Measurements from ENCODE around the gene BCS1L. TPM values are rescaled to one million over a fixed set of nuclear protein-coding genes. Genes with fewer than 3 reads are reported as not detected.
A peak's percentile ranks its signal among the peaks of the same experiment; 100 is the strongest.

The BCS1L gene, protein sequence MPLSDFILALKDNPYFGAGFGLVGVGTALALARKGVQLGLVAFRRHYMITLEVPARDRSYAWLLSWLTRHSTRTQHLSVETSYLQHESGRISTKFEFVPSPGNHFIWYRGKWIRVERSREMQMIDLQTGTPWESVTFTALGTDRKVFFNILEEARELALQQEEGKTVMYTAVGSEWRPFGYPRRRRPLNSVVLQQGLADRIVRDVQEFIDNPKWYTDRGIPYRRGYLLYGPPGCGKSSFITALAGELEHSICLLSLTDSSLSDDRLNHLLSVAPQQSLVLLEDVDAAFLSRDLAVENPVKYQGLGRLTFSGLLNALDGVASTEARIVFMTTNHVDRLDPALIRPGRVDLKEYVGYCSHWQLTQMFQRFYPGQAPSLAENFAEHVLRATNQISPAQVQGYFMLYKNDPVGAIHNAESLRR
- 10 to 100 TPM; 53.9 to 61.2 (median 56.5) TPM for polyA plus RNA-seq (ENCODE audit: insufficient read length in 3 of 3)
- long read RNA-seq, donor 1, partial matches to known transcripts = 26 of 49 reads
- long read RNA-seq, donor 1, other reads (novel, unspliced or antisense) = 14 of 49 reads
- long read RNA-seq, donor 2, transcript BCS1L-201 (8 exons, 1,454 nt) = major isoform, 5 of 60 reads
- long read RNA-seq, donor 2, partial matches to known transcripts = 37 of 60 reads
- long read RNA-seq, donor 2, other reads (novel, unspliced or antisense) = 16 of 60 reads
- long read RNA-seq, donor 3, partial matches to known transcripts = 0 of 1 reads
- long read RNA-seq, donor 3, other reads (novel, unspliced or antisense) = 0 of 1 reads
- long read RNA-seq, donor 4, transcript BCS1L-201 (8 exons, 1,454 nt) = major isoform, 7 of 46 reads
- long read RNA-seq, donor 4, partial matches to known transcripts = 27 of 46 reads
- long read RNA-seq, donor 4, other reads (novel, unspliced or antisense) = 9 of 46 reads
- long read RNA-seq, donor 5, partial matches to known transcripts = 0 of 4 reads
- long read RNA-seq, donor 5, other reads (novel, unspliced or antisense) = 0 of 4 reads
- long read RNA-seq, donor 6, transcript BCS1L-201 (8 exons, 1,454 nt) = major isoform, 7 of 37 reads
- long read RNA-seq, donor 6, partial matches to known transcripts = 19 of 37 reads
- long read RNA-seq, donor 6, other reads (novel, unspliced or antisense) = 10 of 37 reads
- long read RNA-seq, donor 7, transcript BCS1L-201 (8 exons, 1,454 nt) = major isoform, 7 of 8 reads
- long read RNA-seq, donor 7, partial matches to known transcripts = 0 of 8 reads
- long read RNA-seq, donor 7, other reads (novel, unspliced or antisense) = 0 of 8 reads
- long read RNA-seq, donor 8, partial matches to known transcripts = 0 of 3 reads
- long read RNA-seq, donor 8, other reads (novel, unspliced or antisense) = 0 of 3 reads
- long read RNA-seq, donor 9, transcript BCS1L-201 (8 exons, 1,454 nt) = major isoform, 5 of 7 reads
- long read RNA-seq, donor 9, partial matches to known transcripts = 0 of 7 reads
- long read RNA-seq, donor 9, other reads (novel, unspliced or antisense) = 0 of 7 reads
- long read RNA-seq, donor 10, partial matches to known transcripts = 6 of 38 reads
- long read RNA-seq, donor 10, other reads (novel, unspliced or antisense) = 30 of 38 reads
- long read RNA-seq, donor 11, partial matches to known transcripts = 0 of 2 reads
- long read RNA-seq, donor 11, other reads (novel, unspliced or antisense) = 0 of 2 reads
- long read RNA-seq, donor 12, transcript BCS1L-201 (8 exons, 1,454 nt) = major isoform, 6 of 14 reads
- long read RNA-seq, donor 12, partial matches to known transcripts = 7 of 14 reads
- long read RNA-seq, donor 12, other reads (novel, unspliced or antisense) = 0 of 14 reads
- long read RNA-seq, donor 13, partial matches to known transcripts = 0 of 4 reads
- long read RNA-seq, donor 13, other reads (novel, unspliced or antisense) = 0 of 4 reads
- long read RNA-seq, donor 14 = 0 reads
- long read RNA-seq, donor 15, partial matches to known transcripts = 47 of 71 reads
- long read RNA-seq, donor 15, other reads (novel, unspliced or antisense) = 18 of 71 reads
- long read RNA-seq, donor 16, transcript BCS1L-201 (8 exons, 1,454 nt) = major isoform, 7 of 71 reads
- long read RNA-seq, donor 16, partial matches to known transcripts = 49 of 71 reads
- long read RNA-seq, donor 16, other reads (novel, unspliced or antisense) = 14 of 71 reads

DNA sequence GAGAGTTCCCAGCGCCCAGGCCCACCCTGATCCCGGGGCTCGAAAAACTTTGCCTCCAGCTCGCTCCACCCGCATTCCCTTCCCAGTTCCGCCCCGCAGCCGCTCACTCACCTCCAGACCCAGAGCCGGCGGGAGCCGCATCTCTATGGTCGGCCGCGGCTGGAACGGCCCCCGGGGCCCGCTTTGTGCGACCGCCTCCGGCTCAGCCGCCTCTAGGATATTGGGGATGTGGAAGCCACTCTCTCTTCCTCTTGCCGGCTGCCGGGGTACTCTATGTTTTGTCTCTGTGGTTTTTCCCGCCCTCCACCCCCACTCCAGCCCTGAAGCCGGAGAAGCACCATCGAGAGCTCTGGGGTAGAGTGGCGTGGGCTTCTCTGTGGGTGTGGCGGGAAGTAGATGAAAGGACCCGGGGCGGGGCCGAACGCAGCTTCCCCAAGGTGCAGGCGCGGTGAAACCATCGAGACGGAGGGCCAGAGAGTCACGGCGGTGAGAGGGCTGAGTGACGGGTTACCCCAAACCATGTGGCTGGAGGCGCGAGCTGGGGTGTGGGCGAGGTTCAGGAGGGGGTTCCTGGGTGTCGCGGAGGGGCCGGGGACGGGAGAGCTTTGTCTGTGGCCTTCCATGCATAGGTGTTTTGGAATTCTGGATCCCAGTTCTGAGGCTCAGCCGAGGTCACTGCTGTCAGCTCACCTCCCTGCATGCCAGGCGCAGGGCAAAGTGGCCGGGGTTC is at the start of gene BCS1L, which contains the start of gene ZNF142:
TSS of gene BCS1L (plus strand) at position 426 of the 730 bp plus-strand sequence. CDS start 1,305 bp downstream, outside the sequence.
TSS of gene ZNF142 (minus strand) at position 366 of the 730 bp plus-strand sequence. CDS start 3,194 bp downstream, outside the sequence.
- DNase-seq = peak; percentile 91

DNA sequence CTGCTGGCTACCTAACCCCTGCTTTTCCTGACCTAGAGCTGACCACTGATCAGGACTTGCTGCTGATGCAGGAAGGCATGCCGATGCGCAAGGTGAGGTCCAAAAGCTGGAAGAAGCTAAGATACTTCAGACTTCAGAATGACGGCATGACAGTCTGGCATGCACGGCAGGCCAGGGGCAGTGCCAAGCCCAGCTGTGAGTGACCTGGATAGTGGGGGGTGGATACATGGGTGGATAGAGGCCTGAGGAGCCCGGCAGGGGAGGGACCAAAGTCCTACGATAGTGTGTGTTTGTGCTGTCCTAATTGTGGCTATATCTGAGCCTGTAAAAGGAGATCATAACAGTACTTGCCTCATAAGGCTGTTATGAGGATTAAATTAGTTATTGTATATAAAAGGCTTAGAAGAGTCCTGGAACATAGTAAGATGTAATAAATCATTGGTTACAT is 43.6 kb upstream of the BCS1L start:
- no peak for DNase-seq

GRCh38 chr2:218618102-218618860 is 41.2 kb upstream of the BCS1L start:
- DNase-seq = no peak

DNA sequence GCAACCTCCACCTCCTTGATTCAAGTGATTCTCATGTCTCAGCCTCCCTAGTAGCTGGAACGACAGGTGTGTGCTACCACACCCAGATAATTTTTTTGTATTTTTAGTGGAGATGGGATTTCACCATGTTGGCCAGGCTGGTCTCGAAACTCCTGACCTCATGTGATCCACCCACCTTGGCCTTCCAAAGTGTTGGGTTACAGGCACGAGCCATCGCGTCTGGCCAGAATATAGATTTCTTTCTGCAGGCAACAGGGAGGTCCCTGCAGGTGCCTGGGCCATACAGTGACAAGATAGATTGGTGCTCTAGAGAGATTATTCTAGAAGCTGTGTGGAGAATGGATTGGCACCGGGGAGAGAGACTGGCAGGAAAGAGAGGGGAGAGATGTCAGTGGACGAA is 38.5 kb upstream of the BCS1L start:
- DNase-seq = no peak

DNA sequence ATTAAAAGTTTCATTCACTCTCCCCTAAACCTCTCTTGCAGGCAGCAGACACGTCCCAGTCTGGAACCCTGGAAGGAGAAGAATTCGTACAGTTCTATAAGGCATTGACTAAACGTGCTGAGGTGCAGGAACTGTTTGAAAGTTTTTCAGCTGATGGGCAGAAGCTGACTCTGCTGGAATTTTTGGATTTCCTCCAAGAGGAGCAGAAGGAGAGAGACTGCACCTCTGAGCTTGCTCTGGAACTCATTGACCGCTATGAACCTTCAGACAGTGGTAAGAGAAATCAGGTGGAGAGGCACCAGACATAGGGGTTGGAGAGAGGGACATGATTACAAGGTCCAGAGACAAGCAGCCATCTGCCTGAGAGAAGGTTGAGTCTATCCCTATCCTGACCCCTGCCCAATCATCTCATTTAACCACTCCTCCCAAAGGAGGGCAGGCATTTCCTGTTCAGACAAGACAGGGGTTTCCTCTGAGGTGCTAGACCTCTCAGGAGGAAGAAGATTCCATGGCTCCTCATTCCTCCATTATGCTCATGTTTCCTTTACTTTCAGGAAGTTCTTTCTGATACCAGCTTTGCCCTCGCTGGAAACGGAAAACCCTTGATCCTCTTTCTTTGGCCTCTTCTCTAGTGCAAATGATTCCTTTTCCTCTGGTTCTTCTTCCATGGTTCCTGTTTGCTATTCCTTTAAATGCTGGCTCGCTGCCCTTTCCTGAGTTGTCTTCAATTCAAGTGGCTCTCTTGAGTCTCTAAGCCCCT is 36.7 kb upstream of the BCS1L start:
- no peak for DNase-seq

DNA sequence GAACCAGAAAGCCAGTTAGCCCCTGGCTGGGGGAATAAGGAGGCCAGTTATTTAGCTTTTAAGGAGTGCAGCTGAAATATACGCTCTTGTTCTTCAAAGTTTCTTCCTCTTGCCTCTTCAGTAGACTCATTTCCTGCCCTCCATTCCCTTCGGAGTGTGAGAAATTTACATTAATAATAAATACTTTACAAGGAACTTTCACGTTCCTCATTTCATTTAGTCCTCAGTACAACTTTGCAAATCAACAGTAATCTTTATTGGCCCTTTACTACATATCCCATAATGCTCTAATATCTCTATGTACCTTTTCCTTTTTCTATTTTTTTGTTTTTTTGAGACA is 36.1 kb upstream of the BCS1L start:
- DNase-seq = no peak

DNA sequence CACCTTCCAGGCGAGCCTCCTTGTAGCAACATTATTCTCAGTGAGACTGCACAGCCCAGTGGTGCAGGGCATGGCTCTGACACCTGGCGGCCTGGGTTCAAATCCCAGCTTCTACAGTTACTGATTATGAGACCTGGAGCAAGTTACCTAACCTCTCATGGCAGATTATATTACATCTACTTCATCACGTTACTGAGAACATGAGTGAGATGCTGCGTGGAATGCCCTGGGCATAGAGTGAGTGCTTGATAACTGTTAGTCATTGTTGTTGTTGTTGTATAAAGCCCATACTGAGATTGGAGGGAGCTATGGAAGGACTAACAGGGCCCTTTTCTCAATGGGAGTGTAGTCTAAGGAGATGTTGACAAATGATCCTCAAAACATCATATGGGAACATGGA is 33.1 kb upstream of the BCS1L start:
- DNase-seq = no peak

DNA sequence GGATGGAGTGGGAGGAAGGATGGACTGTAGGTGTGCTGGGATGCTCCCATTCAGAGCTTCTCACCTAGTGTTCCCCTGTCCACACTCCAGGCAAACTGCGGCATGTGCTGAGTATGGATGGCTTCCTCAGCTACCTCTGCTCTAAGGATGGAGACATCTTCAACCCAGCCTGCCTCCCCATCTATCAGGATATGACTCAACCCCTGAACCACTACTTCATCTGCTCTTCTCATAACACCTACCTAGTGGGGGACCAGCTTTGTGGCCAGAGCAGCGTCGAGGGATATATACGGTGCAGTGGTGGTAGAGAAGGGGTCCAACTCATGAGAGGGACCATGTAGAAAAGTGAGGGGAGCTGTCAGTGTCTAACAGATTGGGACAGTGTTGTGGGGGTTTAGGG is 31.5 kb upstream of the BCS1L start:
- no peak for DNase-seq

DNA sequence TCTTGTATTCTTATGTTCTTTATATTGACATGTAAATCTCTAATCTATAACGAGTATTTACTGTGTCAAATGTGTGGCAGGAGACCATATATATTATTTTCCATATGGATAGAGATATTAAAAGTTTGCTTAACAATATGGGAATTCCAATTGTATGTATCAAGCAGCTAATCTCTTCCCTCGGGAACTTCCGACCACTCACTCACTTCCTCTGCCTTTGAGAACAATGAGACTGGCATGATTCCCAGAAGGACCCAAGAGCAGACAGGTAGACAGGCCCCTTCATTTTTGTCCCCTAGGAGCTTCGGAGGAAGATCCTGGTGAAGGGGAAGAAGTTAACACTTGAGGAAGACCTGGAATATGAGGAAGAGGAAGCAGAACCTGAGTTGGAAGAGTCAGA is 27.6 kb upstream of the BCS1L start:
- DNase-seq = no peak

DNA sequence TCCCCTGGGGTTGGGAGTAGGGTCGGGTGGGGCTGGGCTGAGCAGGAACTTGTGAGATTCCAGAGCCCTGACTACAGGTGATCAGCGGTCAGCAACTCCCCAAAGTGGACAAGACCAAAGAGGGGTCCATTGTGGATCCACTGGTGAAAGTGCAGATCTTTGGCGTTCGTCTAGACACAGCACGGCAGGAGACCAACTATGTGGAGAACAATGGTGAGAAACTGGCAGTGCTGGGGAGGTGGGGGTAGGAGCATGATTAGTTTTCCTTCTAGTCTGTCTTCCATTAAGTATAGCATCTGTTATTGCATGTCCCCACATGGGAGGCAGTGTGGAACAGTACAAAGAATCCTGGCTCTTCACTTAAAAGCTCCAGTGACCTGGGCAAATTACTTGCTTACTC is 23.8 kb upstream of the BCS1L start:
- DNase-seq = no peak

- DNase-seq = no peak
Measured at GRCh38 chr2:218638372-218638771, 21.1 kb upstream of the BCS1L start.

GRCh38 chr2:218642121-218642656 is 17.3 kb upstream of the BCS1L start:
- DNase-seq = no peak

GRCh38 chr2:218642786-218643185 is 16.7 kb upstream of the BCS1L start:
- no peak for DNase-seq

DNA sequence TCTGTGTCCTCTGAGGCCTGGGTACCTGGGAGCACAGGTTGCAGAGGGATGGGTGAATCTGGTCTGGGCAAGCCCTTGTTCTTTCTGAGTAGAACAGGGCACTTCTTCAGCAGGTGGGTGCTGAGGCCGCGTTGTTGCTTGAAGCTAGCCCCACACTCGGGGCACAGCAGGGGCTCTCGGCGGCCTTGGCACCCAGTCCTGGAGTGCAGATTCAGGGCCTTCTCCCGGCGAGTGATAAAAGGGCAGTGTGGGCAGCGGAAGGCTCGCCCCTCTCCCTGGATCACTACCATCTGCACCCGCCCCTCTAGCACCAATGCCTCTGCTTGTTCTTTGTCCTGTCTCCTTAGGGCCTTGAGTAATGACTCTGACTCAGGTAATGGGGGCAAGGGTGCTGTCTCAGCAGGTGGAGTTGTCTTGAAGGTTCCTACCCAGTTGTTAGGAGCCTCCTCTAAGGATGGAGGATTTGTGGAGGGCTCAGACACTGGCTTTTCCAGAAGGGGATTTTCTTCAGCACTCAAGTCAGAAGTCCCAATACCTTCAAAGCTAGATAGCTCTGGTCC is 15.7 kb upstream of the BCS1L start:
- no peak for DNase-seq

- DNase-seq = no peak
Measured at GRCh38 chr2:218644721-218645120, 14.8 kb upstream of the BCS1L start.

DNA sequence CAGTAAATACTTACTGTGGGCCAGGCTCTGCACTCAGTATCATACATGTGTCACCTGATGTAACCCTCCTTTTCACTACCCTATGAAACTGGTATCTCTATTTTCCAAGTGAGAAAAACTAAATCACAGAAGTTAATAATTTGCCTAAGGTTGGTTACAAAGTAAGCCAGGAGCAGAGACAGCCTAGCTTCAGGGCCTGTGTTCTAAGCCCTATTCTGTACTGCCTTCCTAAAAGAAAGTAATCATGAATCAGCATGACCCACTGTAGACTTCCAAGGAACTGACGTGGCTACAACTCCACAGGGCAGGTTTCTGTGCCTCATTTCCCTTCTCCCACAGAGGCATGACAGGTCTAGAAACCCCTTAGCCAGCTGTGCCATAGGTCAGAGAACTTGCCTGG is 14.4 kb upstream of the BCS1L start:
- DNase-seq = no peak
